Measurements from ENCODE around the gene EGFL7.

The EGFL7 gene

DNA sequence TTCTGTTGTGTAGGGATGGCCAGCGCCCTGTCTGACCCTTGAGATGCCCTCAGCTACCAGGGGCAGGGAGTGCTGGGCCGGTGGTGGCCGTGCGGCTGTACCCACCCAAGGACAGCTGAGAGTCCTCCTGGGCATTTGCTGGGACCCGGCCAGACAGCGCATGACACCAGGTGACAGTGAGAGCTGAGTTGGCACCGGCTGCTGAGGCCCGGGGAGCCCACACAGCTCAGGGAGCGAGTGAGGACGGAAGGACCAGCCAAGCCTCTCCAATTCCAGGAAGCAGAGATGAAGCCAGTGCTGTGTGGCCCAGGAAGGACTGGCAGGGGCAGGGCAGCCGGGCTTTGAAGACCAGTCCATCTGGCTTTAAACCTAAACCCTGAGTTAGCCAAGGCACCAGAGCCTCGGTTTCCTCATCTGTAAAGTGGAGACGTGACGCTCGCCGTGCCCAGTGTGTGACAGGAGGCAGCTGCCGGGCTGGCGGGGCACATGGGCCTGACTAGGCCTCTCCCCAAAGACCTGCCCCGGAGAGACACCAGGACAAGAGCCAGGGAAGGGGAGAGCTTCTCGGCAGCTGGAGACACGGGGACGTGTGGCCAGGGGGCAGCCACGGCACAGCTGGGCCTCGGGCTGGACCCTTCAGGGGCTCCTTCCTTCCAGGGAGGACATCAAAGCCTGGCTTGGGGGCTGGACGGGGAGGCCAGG lies 27.5 kb downstream of the EGFL7 start:
- TF ChIP-seq, protein P1, sequence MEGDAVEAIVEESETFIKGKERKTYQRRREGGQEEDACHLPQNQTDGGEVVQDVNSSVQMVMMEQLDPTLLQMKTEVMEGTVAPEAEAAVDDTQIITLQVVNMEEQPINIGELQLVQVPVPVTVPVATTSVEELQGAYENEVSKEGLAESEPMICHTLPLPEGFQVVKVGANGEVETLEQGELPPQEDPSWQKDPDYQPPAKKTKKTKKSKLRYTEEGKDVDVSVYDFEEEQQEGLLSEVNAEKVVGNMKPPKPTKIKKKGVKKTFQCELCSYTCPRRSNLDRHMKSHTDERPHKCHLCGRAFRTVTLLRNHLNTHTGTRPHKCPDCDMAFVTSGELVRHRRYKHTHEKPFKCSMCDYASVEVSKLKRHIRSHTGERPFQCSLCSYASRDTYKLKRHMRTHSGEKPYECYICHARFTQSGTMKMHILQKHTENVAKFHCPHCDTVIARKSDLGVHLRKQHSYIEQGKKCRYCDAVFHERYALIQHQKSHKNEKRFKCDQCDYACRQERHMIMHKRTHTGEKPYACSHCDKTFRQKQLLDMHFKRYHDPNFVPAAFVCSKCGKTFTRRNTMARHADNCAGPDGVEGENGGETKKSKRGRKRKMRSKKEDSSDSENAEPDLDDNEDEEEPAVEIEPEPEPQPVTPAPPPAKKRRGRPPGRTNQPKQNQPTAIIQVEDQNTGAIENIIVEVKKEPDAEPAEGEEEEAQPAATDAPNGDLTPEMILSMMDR (conservative IDR thresholded peaks at IDR 0.05) = no peak
- no peak for TF ChIP-seq ZFX (IDR thresholded peaks at IDR 0.05)
- H3K27ac ChIP-seq = no peak overlapping the region

DNA sequence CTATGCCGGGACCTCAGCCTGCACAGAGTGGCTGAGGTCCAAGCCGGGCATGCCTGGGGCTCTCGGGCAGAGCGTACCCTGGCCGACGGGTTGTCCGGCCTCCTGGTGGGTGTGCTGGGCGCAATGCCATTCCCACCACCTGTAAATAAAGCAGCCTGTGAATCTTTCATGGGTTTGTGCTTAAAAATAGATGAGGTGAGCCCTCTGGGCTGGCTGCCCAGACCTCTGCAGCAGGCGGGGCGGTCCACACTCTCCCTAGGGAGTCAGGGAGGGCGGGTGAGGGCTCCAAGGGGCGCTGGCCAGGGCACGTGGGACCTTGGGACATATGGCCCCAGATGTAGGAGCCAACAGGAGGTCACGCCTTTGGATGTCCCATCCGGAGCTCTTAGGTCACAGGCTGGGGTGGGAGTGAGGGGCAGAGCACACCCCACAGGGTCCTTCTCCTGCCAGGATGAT lies 28.1 kb downstream of the EGFL7 start:
- H3K27ac ChIP-seq = no peak overlapping the region
- TF ChIP-seq, protein P1 (conservative IDR thresholded peaks at IDR 0.05) = no peak
- no peak for TF ChIP-seq ZFX (IDR thresholded peaks at IDR 0.05)

DNA sequence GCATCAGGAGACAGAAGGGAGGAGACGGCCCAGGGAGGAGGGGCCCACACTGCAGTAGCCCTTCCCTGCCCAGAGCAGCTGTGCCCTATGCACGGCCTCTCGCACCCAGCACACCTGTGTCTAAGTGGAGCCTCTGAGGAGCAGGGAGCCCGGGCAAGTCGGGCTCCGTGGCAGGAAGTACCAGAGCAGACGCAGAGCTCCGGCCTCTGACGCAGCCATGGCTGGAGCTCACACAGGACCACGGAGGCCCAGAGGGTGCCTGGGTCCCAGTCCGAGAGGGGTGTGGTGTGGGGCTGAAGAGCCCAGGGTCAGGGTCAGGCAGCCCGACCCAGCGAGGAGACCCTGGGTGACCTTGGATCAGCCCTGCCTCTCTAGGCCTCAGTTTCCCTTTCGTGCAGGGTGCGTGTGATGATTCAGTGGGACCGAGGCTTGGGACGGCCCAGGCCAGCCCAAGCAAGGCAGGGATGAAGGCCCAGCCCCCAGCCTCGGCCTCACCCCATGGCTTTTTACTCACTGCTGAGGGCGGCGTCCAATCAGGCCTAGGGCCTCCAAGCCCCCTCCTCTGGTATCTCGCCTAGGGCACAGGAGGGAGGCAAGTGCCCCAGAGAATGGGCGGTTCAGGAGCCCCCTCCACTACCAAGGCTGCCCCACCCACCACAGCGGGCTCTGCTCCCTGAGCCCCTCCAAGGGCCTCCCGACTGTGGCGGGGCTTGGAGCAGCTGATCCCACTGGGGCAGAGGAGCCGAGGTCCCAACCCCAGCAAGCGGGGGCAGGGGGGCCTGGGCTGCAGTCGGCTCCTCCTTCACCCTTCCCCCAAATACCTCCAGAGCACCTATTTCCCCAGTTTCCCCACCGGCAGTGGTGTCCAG lies 28.8 kb downstream of the EGFL7 start:
- TF ChIP-seq ZFX (IDR thresholded peaks at IDR 0.05) = no peak
- TF ChIP-seq, protein P1 (conservative IDR thresholded peaks at IDR 0.05) = no peak
- no peak overlapping the region for H3K27ac ChIP-seq

DNA sequence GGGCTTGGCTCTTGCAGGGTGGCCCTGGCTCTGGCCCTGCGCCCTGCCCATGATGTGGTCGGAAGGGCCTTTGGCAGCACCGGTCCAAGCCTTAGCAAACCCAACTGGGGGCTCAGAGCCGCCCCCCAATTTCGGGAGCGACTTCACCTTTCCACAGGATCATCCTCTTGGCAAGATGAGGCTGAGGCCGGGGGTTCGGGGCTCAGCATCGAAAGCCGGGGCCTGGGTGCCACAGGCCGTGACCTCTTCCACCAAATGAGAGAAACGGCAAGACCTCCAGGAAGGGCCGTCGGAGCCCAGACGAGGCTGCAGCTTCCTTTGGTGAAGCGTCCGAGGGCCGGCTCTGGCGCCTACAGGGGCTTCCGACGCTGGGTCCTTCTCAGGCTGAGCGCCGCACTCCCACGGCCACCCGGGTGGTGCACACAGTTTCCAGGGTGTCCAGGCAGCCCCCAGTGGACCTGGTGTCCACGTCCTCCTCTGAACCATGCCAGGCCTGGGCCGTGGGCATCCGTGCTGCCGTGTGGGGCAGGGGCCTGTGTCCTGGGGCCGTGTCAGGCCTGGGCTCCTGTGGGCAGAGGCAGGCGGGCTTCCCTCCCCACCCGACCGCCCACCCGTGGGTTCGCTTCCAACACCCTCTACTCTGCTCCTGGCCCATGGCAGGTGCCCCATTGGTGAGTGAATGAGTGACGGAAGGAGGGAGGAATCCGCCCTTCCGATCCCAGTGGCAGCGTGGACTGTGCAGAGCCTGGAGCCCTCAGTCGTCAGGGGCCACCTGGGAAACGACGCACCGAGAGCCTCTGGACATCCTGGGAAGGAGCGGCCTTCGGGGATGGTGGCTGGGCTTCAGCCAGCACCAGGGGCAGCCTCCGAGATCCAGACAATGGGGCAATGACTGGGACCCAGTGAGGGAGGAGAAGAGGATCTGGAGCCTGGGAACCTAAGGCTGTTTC lies 29.7 kb downstream of the EGFL7 start:
- TF ChIP-seq ZFX (IDR thresholded peaks at IDR 0.05) = no peak
- TF ChIP-seq, protein P1 (conservative IDR thresholded peaks at IDR 0.05) = no peak

DNA sequence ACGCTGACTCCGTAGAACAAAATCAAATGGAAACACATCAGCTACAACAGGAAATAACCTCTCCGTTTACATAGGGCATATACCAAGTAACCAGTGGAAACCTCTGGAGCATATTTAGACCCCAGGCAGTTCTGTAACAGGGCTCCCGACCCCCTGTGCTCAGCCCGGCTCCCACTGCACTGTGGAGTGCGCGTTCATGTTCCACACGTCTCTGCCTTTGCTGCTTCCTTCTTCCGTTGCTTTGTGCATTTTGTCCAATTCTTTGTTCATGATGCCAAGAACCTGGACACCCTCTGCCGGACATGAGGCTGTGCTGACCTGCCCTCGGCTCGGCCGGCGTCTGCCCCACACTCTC lies 30.4 kb downstream of the EGFL7 start:
- H3K27ac ChIP-seq = peak overlapping the region; percentile 83; the same call in 1 of the 2 replicates

More for the DNA sequence above, 29.7 kb downstream of the EGFL7 start:
- no peak overlapping the region for H3K27ac ChIP-seq

DNA sequence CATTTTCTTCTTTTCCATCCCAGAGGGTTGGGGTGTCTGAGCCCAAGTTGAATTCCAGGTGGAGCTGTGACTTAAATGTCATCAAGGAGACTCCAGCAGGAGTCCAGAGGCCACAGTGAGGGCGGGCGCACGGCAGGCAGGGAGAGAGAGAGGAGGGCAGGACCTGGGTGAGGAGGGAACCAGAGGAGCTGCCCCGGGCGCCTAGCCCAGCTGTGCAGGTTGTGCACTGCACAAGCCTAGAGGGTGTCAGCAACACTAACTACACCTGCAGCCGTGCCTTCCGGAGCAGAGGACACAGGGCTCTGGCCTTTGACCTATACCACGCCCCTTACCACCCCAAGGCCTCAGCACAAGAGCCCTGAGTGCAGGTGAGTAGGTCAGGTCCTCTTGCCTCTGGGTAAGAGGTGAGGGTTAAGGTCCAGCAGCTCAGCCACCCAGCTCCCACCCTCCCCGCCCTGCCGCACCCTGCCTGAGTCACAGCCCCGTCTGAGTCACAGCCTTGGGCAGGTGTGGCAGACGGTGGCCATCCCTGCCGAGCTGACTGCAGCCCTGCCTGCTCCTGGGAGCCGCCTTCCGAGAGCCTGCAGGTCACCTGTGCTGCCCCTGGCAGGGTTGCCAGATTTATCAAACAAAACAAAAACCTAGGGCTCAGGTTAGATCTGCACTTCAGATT lies 30.9 kb downstream of the EGFL7 start:
- TF ChIP-seq, protein P1 (conservative IDR thresholded peaks at IDR 0.05) = no peak
- TF ChIP-seq ZFX (IDR thresholded peaks at IDR 0.05) = no peak
- H3K27ac ChIP-seq = peak overlapping the region; percentile 83; the same call in 1 of the 2 replicates

More for the DNA sequence above, 30.4 kb downstream of the EGFL7 start:
- no peak for TF ChIP-seq ZFX (IDR thresholded peaks at IDR 0.05)
- TF ChIP-seq, protein P1 (conservative IDR thresholded peaks at IDR 0.05) = no peak
